Spleen (tissue), 7 donors: Measurements from ENCODE around the gene DNAJC17.

Experiments used
- POLR2A ChIP-seq, 3 donors: fragments of 450-650 bp; IDR thresholded peaks; one replicate each; pipeline ENCODE4 v1.5.1; 2017; ENCODE audit warnings: antibody characterized with exemption in 3 of 3, mild to moderate bottlenecking in 1 of 3
- TF ChIP-seq, protein P1 (sequence below), 11 experiments: fragments of 200-600 bp in 7 of 11; fragments of 450-650 bp in 4 of 11; sonication (generic) in 4 of 11; IDR thresholded peaks in 8 of 11; conservative IDR thresholded peaks in 3 of 11; 1 replicate in 7 of 11; 2 replicates in 4 of 11; pipeline versions ENCODE4 v1.4.0 to v1.8.0; 2016 to 2021; ENCODE audit warnings: antibody characterized with exemption in 11 of 11, inconsistent platforms in 4 of 11, mild to moderate bottlenecking in 1 of 11
- donor health status: DM: no; HTN: no; CAD: no; lungs with moderate emphysema.
- donor health status: DM: no; HTN: no; CAD: no.
- donor health status: DM: no; HTN: no; CAD: no.

DNA sequence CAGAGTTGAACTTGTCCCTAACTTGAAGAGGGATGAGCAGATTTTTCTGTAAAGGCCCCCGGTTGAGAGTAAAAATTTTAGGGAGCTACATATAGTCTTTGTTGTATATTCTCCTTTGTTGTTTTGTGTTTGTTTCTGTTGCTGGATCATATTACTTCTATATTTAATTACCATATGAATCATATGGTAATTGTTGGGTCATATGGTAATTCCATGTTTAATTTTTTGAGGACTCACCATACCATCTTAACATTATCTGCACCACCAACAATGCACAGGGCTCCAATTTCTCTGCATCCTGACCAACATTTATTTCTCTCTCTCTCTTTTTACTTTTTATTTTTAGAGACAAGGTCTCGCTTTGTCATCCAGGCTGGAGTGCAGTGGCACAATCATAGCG is 7.8 kb downstream of the DNAJC17 start:
- TF ChIP-seq, protein P1, sequence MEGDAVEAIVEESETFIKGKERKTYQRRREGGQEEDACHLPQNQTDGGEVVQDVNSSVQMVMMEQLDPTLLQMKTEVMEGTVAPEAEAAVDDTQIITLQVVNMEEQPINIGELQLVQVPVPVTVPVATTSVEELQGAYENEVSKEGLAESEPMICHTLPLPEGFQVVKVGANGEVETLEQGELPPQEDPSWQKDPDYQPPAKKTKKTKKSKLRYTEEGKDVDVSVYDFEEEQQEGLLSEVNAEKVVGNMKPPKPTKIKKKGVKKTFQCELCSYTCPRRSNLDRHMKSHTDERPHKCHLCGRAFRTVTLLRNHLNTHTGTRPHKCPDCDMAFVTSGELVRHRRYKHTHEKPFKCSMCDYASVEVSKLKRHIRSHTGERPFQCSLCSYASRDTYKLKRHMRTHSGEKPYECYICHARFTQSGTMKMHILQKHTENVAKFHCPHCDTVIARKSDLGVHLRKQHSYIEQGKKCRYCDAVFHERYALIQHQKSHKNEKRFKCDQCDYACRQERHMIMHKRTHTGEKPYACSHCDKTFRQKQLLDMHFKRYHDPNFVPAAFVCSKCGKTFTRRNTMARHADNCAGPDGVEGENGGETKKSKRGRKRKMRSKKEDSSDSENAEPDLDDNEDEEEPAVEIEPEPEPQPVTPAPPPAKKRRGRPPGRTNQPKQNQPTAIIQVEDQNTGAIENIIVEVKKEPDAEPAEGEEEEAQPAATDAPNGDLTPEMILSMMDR (IDR thresholded peaks at IDR 0.05 in 8 of 11, conservative IDR thresholded peaks at IDR 0.05 in 3 of 11), result no peak
- no peak for TF ChIP-seq POLR2A (IDR thresholded peaks at IDR 0.05)
